Measurements from ENCODE around the gene BTNL8. TPM values are rescaled to one million over a fixed set of nuclear protein-coding genes. Genes with fewer than 3 reads are reported as not detected.
A peak's percentile ranks its signal among the peaks of the same experiment; 100 is the strongest.

Gene BTNL8
- total RNA-seq: 10 to 100 TPM; 39.2 to 82.2 (median 63.5) TPM
- long read RNA-seq, donor 1, transcript BTNL8-201 (8 exons, 2,229 nt): minor isoform, 9 of 52 reads
- long read RNA-seq, donor 1, transcript BTNL8-202 (8 exons, 2,071 nt): major isoform, 10 of 52 reads
- long read RNA-seq, donor 1, partial matches to known transcripts: 3 of 52 reads
- long read RNA-seq, donor 1, other reads (novel, unspliced or antisense): 27 of 52 reads
- long read RNA-seq, donor 2, transcript BTNL8-202 (8 exons, 2,071 nt): major isoform, 22 of 84 reads
- long read RNA-seq, donor 2, transcript BTNL8-201 (8 exons, 2,229 nt): minor isoform, 5 of 84 reads
- long read RNA-seq, donor 2, partial matches to known transcripts: 11 of 84 reads
- long read RNA-seq, donor 2, other reads (novel, unspliced or antisense): 46 of 84 reads

DNA sequence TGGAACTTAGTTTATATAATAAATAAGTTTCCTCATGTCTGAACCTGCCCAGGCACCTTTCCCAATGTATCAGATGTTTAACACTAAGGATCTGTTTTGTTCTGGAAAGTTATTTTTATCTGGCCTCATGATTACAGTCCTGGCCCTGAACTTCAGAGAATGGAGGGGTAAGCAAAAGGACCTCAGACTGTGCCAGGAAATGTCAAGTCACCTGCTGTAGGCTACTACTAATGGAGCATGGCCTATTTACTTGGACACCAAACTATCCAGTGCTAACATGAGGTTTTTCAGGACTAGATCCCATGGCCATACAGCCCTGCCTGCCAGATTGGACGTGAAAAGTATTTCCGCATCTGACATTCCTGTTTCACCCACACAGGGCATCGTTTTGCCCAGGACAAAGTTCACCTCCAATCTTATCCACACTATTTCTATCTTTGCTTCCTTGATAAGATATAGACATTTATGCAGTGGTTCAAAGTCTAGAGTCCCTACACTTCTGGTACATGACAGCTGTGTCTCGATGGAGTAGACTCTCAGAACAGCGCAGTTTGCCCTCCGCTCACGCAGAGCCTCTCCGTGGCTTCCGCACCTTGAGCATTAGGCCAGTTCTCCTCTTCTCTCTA, at the start of gene BTNL8:
BTNL8 (plus strand) TSS at position 539 of the 626 bp plus-strand sequence. CDS start 152 bp downstream, outside the sequence.
- H3K4me1 ChIP-seq (ENCODE audit: low read depth): no peaks in the 10 kb centered on the region
- DNase-seq: peak; percentile 50 to 81 (median 67)
- no peak within 1 kb of the TSS for H3K4me3 ChIP-seq
- H3K36me3 ChIP-seq (ENCODE audit: low read depth): no peaks in the 10 kb centered on the region
- TF ChIP-seq, protein P1, sequence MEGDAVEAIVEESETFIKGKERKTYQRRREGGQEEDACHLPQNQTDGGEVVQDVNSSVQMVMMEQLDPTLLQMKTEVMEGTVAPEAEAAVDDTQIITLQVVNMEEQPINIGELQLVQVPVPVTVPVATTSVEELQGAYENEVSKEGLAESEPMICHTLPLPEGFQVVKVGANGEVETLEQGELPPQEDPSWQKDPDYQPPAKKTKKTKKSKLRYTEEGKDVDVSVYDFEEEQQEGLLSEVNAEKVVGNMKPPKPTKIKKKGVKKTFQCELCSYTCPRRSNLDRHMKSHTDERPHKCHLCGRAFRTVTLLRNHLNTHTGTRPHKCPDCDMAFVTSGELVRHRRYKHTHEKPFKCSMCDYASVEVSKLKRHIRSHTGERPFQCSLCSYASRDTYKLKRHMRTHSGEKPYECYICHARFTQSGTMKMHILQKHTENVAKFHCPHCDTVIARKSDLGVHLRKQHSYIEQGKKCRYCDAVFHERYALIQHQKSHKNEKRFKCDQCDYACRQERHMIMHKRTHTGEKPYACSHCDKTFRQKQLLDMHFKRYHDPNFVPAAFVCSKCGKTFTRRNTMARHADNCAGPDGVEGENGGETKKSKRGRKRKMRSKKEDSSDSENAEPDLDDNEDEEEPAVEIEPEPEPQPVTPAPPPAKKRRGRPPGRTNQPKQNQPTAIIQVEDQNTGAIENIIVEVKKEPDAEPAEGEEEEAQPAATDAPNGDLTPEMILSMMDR (IDR thresholded peaks at IDR 0.05): no peak
- ATAC-seq: peak; percentile 99
- intact Hi-C loops (cut with DNase I, micrococcal nuclease): no loop called here
- H3K9me3 ChIP-seq: no peaks in the 10 kb centered on the region

- Histone ChIP-seq H3K36me3 (ENCODE audit: low read depth) (peaks cover 17% of the 10 kb centered on the region), H3K4me3 (no peak overlapping the region), H3K9me3 (peaks cover 38% of the 10 kb centered on the region), H3K4me1 (ENCODE audit: low read depth) (no peaks in the 10 kb centered on the region)
- ATAC-seq (no peak), DNase-seq (no peak)
- intact Hi-C loops (cut with DNase I, micrococcal nuclease): no loop called here
- TF ChIP-seq, protein P1 (IDR thresholded peaks at IDR 0.05): no peak
Observed at GRCh38 chr5:180849827-180850226, 49.1 kb upstream of the BTNL8 start.

GRCh38 chr5:180850434-180851078, 48.4 kb upstream of the BTNL8 start:
- Histone ChIP-seq H3K36me3 (ENCODE audit: low read depth) (peaks cover 17% of the 10 kb centered on the region), H3K4me1 (ENCODE audit: low read depth) (no peaks in the 10 kb centered on the region), H3K4me3 (no peak overlapping the region), H3K9me3 (peaks cover 38% of the 10 kb centered on the region)
- ATAC-seq (no peak), DNase-seq (no peak)
- TF ChIP-seq, protein P1 (IDR thresholded peaks at IDR 0.05): no peak
- intact Hi-C loops (cut with DNase I, micrococcal nuclease): no loop called here

GRCh38 chr5:180852495-180852894, 46.5 kb upstream of the BTNL8 start:
- peaks cover 17% of the 10 kb centered on the region for H3K36me3 ChIP-seq (ENCODE audit: low read depth)
- DNase-seq (no peak), ATAC-seq (no peak)
- H3K9me3 ChIP-seq: peaks cover 38% of the 10 kb centered on the region
- intact Hi-C loops (cut with DNase I, micrococcal nuclease): no loop called here
- TF ChIP-seq, protein P1 (IDR thresholded peaks at IDR 0.05): no peak
- no peak overlapping the region for H3K4me3 ChIP-seq
- H3K4me1 ChIP-seq (ENCODE audit: low read depth): no peaks in the 10 kb centered on the region

DNA sequence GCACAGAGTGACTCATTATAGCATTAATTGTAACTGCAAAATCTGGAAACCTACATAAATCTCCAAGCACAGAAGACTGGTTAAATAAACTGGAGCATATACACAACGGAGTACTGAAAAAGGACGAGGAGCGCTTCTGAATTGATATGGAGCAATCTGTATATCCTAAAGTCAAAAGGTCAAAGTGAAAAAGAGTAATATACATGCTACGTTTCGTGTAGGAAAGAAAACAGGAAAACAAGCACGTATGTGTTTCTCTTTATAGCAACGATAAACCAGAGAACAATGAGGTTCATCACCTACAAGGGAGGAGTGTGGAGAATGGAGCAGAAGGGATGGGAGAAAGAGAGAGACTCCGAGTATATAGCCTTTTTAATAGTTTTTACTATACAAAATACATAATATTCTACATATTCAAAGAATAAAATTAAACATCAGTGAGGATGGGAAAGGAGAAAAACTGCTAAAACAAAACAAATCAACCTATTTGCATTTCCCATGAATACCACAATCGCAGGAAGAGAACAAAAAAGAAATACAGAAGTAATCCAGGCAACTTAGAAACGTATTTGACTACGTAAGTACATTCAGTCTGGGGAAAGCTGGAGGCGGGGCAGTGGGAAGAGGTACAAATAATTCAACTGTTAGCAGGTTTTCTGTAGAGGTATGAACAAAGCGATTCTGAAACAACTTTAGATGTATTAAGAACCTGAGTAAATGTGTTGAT, 45.7 kb upstream of the BTNL8 start:
- DNase-seq: no peak
- Histone ChIP-seq H3K9me3 (peaks cover 35% of the 10 kb centered on the region), H3K36me3 (ENCODE audit: low read depth) (peaks cover 17% of the 10 kb centered on the region), H3K4me3 (no peak overlapping the region), H3K4me1 (ENCODE audit: low read depth) (no peaks in the 10 kb centered on the region)
- no peak for ATAC-seq
- TF ChIP-seq, protein P1 (IDR thresholded peaks at IDR 0.05): no peak
- intact Hi-C loops (cut with DNase I, micrococcal nuclease): no loop called here
